Uterine smooth muscle cell (primary cell): ENCODE data around the gene SKIDA1. TPM values are rescaled to one million over a fixed set of nuclear protein-coding genes. Genes with fewer than 3 reads are reported as not detected.

Experiments used
- total RNA-seq: library from RNA; depleted of rRNA; stranded (reverse); fragments of >200 nt; gene quantifications from 2 replicates; pipeline ENCODE4 v1.2.3, GENCODE V29; 2014

Gene SKIDA1
- 0.75 and 1.1 TPM in 2 replicates for total RNA-seq

DNA sequence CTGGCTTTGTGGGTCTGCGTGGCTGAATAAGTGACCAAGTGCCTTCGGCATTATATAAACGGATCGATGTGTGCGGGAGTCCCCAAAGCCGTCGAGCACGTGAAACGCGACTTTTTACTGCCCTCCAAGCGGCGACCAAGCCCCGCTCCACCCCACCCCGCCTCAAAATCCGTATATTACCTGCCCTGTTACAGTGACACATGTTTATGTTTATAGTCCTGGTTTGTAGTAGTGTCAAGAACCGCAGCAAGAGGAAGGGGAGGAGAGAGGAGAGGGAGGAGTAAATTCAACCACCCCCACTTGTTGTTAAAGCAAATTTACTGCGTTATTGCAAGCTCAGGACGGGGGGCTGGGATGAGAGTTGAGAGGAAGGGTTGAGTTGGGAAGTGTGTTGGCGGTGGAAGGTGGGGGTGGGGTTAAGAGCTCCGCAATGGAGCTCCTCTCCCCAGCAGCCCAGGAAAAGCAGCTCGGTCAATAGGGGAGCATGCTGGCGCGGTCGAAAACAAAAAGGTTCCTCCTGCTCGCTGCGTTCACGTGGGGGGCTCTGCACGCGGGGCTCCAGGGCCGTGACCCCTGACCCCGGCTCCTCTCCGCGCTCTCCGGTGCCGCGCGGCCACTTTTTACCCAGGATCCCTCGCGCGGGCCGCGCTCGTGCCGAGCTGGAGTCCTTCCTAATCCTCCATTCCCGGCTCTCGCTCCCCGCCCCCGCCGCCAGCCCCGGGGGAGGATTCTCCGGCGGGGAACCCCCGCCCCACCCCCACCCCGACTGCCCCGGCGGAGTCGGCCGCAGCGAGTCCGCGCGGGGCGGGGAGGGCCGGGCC is at the start of gene SKIDA1:
SKIDA1 (minus strand) TSS at position 316 of the 821 bp plus-strand sequence. CDS start 7,860 bp downstream, outside the sequence.

DNA sequence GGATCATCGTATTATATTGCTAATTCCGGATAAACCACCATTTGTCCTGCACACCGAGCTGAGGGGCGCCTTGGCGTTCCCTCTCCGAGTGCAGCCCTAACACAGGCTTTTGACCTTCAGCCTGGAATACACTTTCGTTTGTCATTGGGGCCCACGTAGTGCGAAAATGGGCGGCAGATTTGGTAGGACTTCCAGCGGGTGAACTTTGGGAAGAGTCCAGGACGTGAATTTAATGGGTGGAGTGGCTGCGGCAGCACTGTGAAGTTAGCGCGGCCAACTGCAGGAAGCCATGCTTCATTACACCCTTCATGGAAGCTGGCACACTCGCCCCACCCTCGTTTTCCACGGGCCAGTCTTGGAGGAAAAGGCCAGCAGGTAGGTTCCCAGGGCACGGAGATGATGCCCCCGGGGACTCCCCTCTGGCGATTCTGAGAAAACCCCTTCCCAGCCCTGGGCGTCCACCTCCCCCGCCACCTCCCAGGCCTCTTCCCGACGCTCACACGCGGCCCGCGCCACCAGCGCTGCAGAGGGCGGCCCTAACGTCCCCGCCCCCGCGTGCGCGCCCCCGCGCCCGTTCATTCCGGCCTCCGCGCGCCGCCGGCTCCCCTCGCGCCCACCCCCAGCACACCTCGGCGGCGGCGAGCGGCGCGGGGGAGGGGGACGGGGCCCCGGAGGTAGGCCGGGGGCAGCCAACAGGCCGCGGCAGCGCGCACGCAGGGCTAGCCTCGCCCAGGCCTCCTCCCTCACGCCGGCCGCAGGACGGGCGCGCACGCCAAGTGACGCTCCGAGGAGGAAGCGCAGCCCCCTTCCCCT is 8.2 kb upstream of the SKIDA1 start, which contains the start of gene MLLT10:
MLLT10 (plus strand) TSS at position 766 of the 813 bp plus-strand sequence. CDS start 413 bp downstream, outside the sequence.

Other genes with a start within 250 kb of the SKIDA1 start
- gene MLLT10, start 8.6 kb upstream of the SKIDA1 start, total RNA-seq, result 30.6 and 49.2 TPM in 2 replicates